Measurements from ENCODE around the gene SYCP2L.

- no peak for TF ChIP-seq CTCF (IDR thresholded peaks at IDR 0.05)
- no peak for TF ChIP-seq ZFX (IDR thresholded peaks at IDR 0.05; ENCODE audit: borderline replicate concordance)
Measured at GRCh38 chr6:10838794-10839333, 48.0 kb upstream of the SYCP2L start.
